Prostate gland (tissue), 2 donors: ENCODE data around the gene ACIN1.

Experiments
- POLR2A ChIP-seq: fragments of 450-650 bp; IDR thresholded peaks from one replicate; pipeline ENCODE4 v1.6.1; 2016; ENCODE audit warnings: antibody characterized with exemption, mild to moderate bottlenecking
- POLR2AphosphoS5 ChIP-seq: sonication (generic); formaldehyde crosslinking; IDR thresholded peaks from one replicate; pipeline ENCODE4 v1.6.1; 2017; ENCODE audit warnings: antibody characterized with exemption
- TF ChIP-seq, protein P1 (sequence below), 4 experiments: fragments of 200-600 bp in 2 of 4; fragments of 450-650 bp in 2 of 4; sonication (generic) in 2 of 4; IDR thresholded peaks; 1 replicate in 3 of 4; 2 replicates in 1 of 4; pipeline ENCODE4 v1.5.1; 2016 to 2019; ENCODE audit warnings: antibody characterized with exemption in 4 of 4, mild to moderate bottlenecking in 2 of 4, moderate library complexity in 2 of 4

DNA sequence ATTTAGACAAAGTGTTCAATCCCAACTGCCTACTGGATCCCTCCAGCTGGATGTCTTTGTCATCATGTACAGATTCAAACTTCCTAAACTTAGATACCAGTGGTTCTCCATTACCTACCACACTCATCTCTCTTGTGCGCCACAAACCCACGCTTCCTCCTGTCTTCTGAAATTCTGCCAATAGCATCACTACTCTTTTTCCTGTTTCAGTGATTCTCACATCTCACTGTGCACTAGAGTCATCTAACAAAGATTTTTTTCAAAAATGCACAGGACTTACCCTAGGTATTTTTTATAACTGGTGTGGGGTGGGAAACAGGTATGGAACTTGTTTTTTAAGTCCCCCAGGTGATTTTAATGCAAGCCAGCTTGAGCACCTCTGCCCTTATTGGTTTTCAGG is 66.1 kb downstream of the ACIN1 start:
- TF ChIP-seq, protein P1, sequence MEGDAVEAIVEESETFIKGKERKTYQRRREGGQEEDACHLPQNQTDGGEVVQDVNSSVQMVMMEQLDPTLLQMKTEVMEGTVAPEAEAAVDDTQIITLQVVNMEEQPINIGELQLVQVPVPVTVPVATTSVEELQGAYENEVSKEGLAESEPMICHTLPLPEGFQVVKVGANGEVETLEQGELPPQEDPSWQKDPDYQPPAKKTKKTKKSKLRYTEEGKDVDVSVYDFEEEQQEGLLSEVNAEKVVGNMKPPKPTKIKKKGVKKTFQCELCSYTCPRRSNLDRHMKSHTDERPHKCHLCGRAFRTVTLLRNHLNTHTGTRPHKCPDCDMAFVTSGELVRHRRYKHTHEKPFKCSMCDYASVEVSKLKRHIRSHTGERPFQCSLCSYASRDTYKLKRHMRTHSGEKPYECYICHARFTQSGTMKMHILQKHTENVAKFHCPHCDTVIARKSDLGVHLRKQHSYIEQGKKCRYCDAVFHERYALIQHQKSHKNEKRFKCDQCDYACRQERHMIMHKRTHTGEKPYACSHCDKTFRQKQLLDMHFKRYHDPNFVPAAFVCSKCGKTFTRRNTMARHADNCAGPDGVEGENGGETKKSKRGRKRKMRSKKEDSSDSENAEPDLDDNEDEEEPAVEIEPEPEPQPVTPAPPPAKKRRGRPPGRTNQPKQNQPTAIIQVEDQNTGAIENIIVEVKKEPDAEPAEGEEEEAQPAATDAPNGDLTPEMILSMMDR (IDR thresholded peaks at IDR 0.05), result no peak
- no peak for TF ChIP-seq POLR2AphosphoS5
- no peak for TF ChIP-seq POLR2A
